HT-29 (cell line): ENCODE data around the gene NRXN3. TPM values are rescaled to one million over a fixed set of nuclear protein-coding genes. Genes with fewer than 3 reads are reported as not detected.
"Not testable (repeated sequence)": the region's sequence is repeated elsewhere in the genome, so short reads cannot be mapped to it uniquely, and the experiment has no call there.

Source experiments
- DNase-seq: peaks from one replicate; pipeline ENCODE4 v3.0.0-alpha.2; 2015; ENCODE audit warnings: low spot score
- total RNA-seq: library from RNA; depleted of rRNA; stranded (reverse); fragments of >200 nt; shearing (Covaris generic); gene quantifications from 2 replicates; pipeline ENCODE4 v1.2.3, GENCODE V29; 2014

The NRXN3 gene
- total RNA-seq, 1 experiment from 2014 or later, result not detected

GRCh38 chr14:78403278-78403815, 233.2 kb downstream of the NRXN3 start:
- DNase-seq, result no peak

GRCh38 chr14:78405079-78405856, 235.1 kb downstream of the NRXN3 start:
- DNase-seq, result no peak

GRCh38 chr14:78412475-78412874, 242.3 kb downstream of the NRXN3 start:
- no peak for DNase-seq

- DNase-seq, result no peak
Measured at GRCh38 chr14:78414172-78414571, 244.0 kb downstream of the NRXN3 start.

GRCh38 chr14:78417532-78417931, 247.4 kb downstream of the NRXN3 start:
- DNase-seq, result no peak

- no peak for DNase-seq
Measured at GRCh38 chr14:78424311-78424710, 254.1 kb downstream of the NRXN3 start.

- no peak for DNase-seq
Measured at GRCh38 chr14:78425330-78425729, 255.2 kb downstream of the NRXN3 start.

GRCh38 chr14:78425782-78426181, 255.6 kb downstream of the NRXN3 start:
- DNase-seq, result no peak

- DNase-seq, result no peak
Measured at GRCh38 chr14:78432046-78432445, 261.9 kb downstream of the NRXN3 start.

- not testable (repeated sequence) for DNase-seq
Measured at GRCh38 chr14:78437448-78437847, 267.3 kb downstream of the NRXN3 start.

- no peak for DNase-seq
Measured at GRCh38 chr14:78440356-78440894, 270.3 kb downstream of the NRXN3 start.

GRCh38 chr14:78443834-78444233, 273.7 kb downstream of the NRXN3 start:
- DNase-seq, result no peak

- no peak for DNase-seq
Measured at GRCh38 chr14:78445275-78445674, 275.1 kb downstream of the NRXN3 start.

- no peak for DNase-seq
Measured at GRCh38 chr14:78446807-78447206, 276.6 kb downstream of the NRXN3 start.

- peak; percentile 56 for DNase-seq
Measured at GRCh38 chr14:78448164-78449094, 278.3 kb downstream of the NRXN3 start.

GRCh38 chr14:78450669-78451318, 280.6 kb downstream of the NRXN3 start:
- no peak for DNase-seq

GRCh38 chr14:78451319-78451695, 281.1 kb downstream of the NRXN3 start:
- no peak for DNase-seq

- no peak for DNase-seq
Measured at GRCh38 chr14:78455896-78456435, 285.8 kb downstream of the NRXN3 start.

- no peak for DNase-seq
Measured at GRCh38 chr14:78469947-78470346, 299.8 kb downstream of the NRXN3 start.

- no peak for DNase-seq
Measured at GRCh38 chr14:78479127-78479780, 309.1 kb downstream of the NRXN3 start.

GRCh38 chr14:78484028-78484427, 313.9 kb downstream of the NRXN3 start:
- DNase-seq, result no peak
